PC-9 (cell line): ENCODE measurements around the gene QPCTL. TPM values are rescaled to one million over a fixed set of nuclear protein-coding genes. Genes with fewer than 3 reads are reported as not detected.
A peak's percentile ranks its signal among the peaks of the same experiment; 100 is the strongest.

Experiments used
- BruUV-seq: library from RNA; stranded (reverse); fragments of 400-500 nt; replicated peaks from 2 replicates; lab custom pipeline; 2021; lab: Mats Ljungman, UMichigan
- CTCF ChIA-PET: fragments of 300-600 bp; sonication (Branson Sonifier 250); formaldehyde crosslinking; loops from one replicate; lab custom pipeline; 2022; ENCODE audit warnings: antibody characterized with exemption; lab: Charles Lee
- POLR2A ChIA-PET: fragments of 300-600 bp; sonication (Branson Sonifier 250); formaldehyde crosslinking; loops from one replicate; lab custom pipeline; 2022; ENCODE audit warnings: antibody characterized with exemption; ENCODE audit not compliant: unreplicated experiment; lab: Charles Lee
- DNase-seq, 2 experiments: peaks; one replicate each; pipeline versions ENCODE4 v3.0.0 to v3.0.0-alpha.2; 2015 to 2022; ENCODE audit warnings: mixed read lengths in 1 of 2
- H2AFZ ChIP-seq: fragments of 200-600 bp; sonication (generic); 2 replicates; pipeline ENCODE4 v1.8.1; 2017; ENCODE audit warnings: antibody characterized with exemption
- H3F3A ChIP-seq: fragments of 200-600 bp; sonication (generic); 2 replicates; pipeline ENCODE4 v1.8.1; 2017; ENCODE audit warnings: antibody characterized with exemption, mild to moderate bottlenecking, low read depth; ENCODE audit not compliant: insufficient read depth
- H3K27ac ChIP-seq: fragments of 200-600 bp; sonication (generic); 2 replicates; pipeline ENCODE4 v1.6.1; 2016; ENCODE audit warnings: mixed run types
- H3K27me3 ChIP-seq: fragments of 200-600 bp; sonication (generic); 2 replicates; pipeline ENCODE4 v1.6.1; 2016; ENCODE audit warnings: low read depth, mixed run types; ENCODE audit not compliant: insufficient read depth
- H3K36me3 ChIP-seq: fragments of 200-600 bp; sonication (generic); 2 replicates; pipeline ENCODE4 v1.6.1; 2016; ENCODE audit warnings: low read depth, mixed run types
- H3K4me1 ChIP-seq: fragments of 200-600 bp; sonication (generic); replicated peaks from 2 replicates; pipeline ENCODE4 v1.6.1; 2016; ENCODE audit warnings: mixed run types; ENCODE audit not compliant: insufficient read depth
- H3K4me2 ChIP-seq: fragments of 200-600 bp; sonication (generic); 2 replicates; pipeline ENCODE4 v1.6.1; 2017; ENCODE audit warnings: mixed run types
- H3K4me3 ChIP-seq: fragments of 200-600 bp; sonication (generic); 2 replicates; pipeline ENCODE4 v1.6.1; 2016; ENCODE audit warnings: mixed run types
- H3K79me2 ChIP-seq: fragments of 200-600 bp; sonication (generic); 2 replicates; pipeline ENCODE4 v1.6.1; 2017; ENCODE audit warnings: low read depth, mixed run types
- H3K9me2 ChIP-seq: fragments of 200-600 bp; sonication (generic); 2 replicates; pipeline ENCODE4 v1.8.1; 2017; ENCODE audit warnings: mild to moderate bottlenecking; ENCODE audit not compliant: insufficient read depth
- H3K9me3 ChIP-seq: fragments of 200-600 bp; sonication (generic); 2 replicates; pipeline ENCODE4 v1.8.1; 2016; ENCODE audit warnings: low read depth; ENCODE audit not compliant: insufficient read depth
- H4K20me1 ChIP-seq: fragments of 200-600 bp; sonication (generic); 2 replicates; pipeline ENCODE4 v1.8.1; 2017; ENCODE audit not compliant: insufficient read depth
- EZH2 ChIP-seq: fragments of 200-600 bp; sonication (generic); IDR thresholded peaks from 2 replicates; pipeline ENCODE4 v1.8.0; 2017; ENCODE audit warnings: antibody characterized with exemption, low read depth
- intact Hi-C: fragments of 100-400 bp; cut with micrococcal nuclease; formaldehyde crosslinking; loops from one replicate; pipeline ENCODE4 v1.10.0; 2022; ENCODE audit not compliant: unreplicated experiment
- total RNA-seq: library from RNA; stranded (reverse); gene quantifications from 2 replicates; pipeline ENCODE4 v1.2.3, GENCODE V29; 2021
- TF ChIP-seq, protein P1 (sequence below): fragments of 200-600 bp; sonication (generic); conservative IDR thresholded peaks from 2 replicates; pipeline ENCODE4 v1.6.1; 2017; ENCODE audit warnings: mixed run types, antibody characterized with exemption, mild to moderate bottlenecking, moderate library complexity

QPCTL gene
- total RNA-seq, 1 experiment from 2014 or later, result 27.6 TPM

DNA sequence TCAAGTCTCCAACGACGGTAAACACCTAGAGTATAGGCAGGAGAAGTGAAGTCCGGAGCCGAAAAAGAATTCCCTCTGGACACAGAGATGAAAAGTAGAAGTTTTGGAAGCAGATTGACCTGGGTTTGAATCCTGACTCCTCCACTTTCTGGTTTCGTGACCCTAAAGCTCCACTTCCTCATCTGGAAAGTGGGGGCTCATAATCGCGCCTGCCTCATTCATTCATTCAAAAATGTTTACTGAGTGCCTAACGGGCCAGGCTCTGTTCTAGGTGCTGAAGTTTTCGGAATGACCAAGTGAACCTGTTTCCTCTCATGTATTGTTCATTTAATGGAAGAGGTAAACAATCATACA is 46.1 kb upstream of the QPCTL start:
- peak overlapping the region; percentile 29; the same call in 1 of the 2 replicates for H2AFZ ChIP-seq
- H3K27ac ChIP-seq, result no peak overlapping the region
- no TSS peak for BruUV-seq

DNA sequence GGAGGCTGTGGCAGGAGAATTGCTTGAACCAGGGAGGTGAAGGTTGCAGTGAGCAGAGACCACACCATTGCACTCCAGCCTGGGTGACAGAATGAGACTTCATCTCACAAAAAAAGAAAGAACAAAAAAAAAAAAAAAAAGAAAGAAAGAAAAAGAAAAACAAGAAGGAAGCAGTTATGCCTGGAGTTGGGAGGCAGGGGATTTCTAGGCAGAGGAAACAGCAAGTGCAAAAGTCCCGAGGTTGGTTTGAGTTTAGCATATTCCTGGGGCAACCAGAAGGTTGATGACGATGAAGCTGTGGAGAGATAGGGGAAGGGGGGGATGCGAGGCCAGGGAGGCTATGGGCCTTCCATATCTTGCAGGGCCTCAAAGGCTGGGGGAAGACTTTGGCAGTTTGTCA is 41.7 kb upstream of the QPCTL start:
- no peaks in the 10 kb centered on the region for H4K20me1 ChIP-seq
- no peak overlapping the region for H2AFZ ChIP-seq
- H3K79me2 ChIP-seq, result no peaks in the 10 kb centered on the region
- H3F3A ChIP-seq, result no peaks in the 10 kb centered on the region; the same call in 1 of the 2 replicates
- TF ChIP-seq, protein P1, sequence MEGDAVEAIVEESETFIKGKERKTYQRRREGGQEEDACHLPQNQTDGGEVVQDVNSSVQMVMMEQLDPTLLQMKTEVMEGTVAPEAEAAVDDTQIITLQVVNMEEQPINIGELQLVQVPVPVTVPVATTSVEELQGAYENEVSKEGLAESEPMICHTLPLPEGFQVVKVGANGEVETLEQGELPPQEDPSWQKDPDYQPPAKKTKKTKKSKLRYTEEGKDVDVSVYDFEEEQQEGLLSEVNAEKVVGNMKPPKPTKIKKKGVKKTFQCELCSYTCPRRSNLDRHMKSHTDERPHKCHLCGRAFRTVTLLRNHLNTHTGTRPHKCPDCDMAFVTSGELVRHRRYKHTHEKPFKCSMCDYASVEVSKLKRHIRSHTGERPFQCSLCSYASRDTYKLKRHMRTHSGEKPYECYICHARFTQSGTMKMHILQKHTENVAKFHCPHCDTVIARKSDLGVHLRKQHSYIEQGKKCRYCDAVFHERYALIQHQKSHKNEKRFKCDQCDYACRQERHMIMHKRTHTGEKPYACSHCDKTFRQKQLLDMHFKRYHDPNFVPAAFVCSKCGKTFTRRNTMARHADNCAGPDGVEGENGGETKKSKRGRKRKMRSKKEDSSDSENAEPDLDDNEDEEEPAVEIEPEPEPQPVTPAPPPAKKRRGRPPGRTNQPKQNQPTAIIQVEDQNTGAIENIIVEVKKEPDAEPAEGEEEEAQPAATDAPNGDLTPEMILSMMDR, result no peak
- no peak for TF ChIP-seq EZH2
- H3K27me3 ChIP-seq, result no peaks in the 10 kb centered on the region
- H3K4me1 ChIP-seq, result no peaks in the 10 kb centered on the region
- H3K27ac ChIP-seq, result no peak overlapping the region
- no peaks in the 10 kb centered on the region for H3K9me2 ChIP-seq
- no TSS peak for BruUV-seq
- DNase-seq, result no peak
- H3K4me2 ChIP-seq, result no peak overlapping the region
- ChIA-PET POLR2A (interaction anchor here (0.6 kb wide), 1 partner anchor 153 kb away, joined by 3 read pairs; no protein-coding TSS in a partner anchor), CTCF (interaction anchor here (0.5 kb wide), 1 partner anchor 57 kb away, joined by 4 read pairs; no protein-coding TSS in a partner anchor)
- intact Hi-C loops, result no loop called here
- H3K9me3 ChIP-seq, result no peaks in the 10 kb centered on the region
- H3K4me3 ChIP-seq, result no peak overlapping the region
- no peaks in the 10 kb centered on the region for H3K36me3 ChIP-seq

More for the DNA sequence above, 46.1 kb upstream of the QPCTL start:
- H4K20me1 ChIP-seq, result no peaks in the 10 kb centered on the region
- H3K9me2 ChIP-seq, result no peaks in the 10 kb centered on the region
- H3K27me3 ChIP-seq, result no peaks in the 10 kb centered on the region
- DNase-seq, result no peak
- H3K4me3 ChIP-seq, result peak overlapping the region; percentile 40; the same call in 1 of the 2 replicates
- no peaks in the 10 kb centered on the region for H3K36me3 ChIP-seq
- POLR2A ChIA-PET, result interaction anchor here (0.7 kb wide), 1 partner anchor 32 kb away, joined by 8 read pairs; no protein-coding TSS in a partner anchor
- H3K4me1 ChIP-seq, result peaks cover 12% of the 10 kb centered on the region
- H3K9me3 ChIP-seq, result no peaks in the 10 kb centered on the region
- TF ChIP-seq, protein P1, result no peak
- no peak for TF ChIP-seq EZH2
- no peaks in the 10 kb centered on the region for H3K79me2 ChIP-seq
- CTCF ChIA-PET, result interaction anchor here (0.6 to 1.2 kb wide), 2 partner anchors 19 to 31 kb away, joined by 5 to 6 read pairs; no protein-coding TSS in a partner anchor
- H3K4me2 ChIP-seq, result peak overlapping the region; percentile 66
- H3F3A ChIP-seq, result peaks cover 33% of the 10 kb centered on the region
- intact Hi-C loops, result no loop called here

DNA sequence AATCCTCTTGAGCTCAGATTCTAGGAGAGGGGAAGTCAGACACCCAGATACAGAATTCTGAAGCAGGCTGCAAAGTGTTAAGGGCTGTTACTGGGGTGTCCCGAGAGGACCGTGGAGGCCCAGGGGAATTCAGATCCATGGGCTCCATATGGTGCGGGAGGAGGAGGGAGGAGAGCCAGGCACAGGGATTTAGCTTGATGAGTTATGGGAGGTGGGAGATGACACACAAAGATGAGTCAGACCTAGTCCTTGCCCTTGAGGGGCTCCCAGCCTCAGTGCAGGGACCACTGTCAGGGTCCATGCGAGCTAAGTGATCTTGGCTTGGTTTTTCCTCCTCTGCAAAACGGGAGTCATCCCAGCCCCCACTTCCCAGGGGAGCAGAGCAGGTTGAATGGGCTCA is 38.8 kb upstream of the QPCTL start:
- POLR2A ChIA-PET, result no interaction called here

More for the DNA sequence above, 38.8 kb upstream of the QPCTL start:
- no peaks in the 10 kb centered on the region for H3K79me2 ChIP-seq
- no peaks in the 10 kb centered on the region; the same call in 1 of the 2 replicates for H3F3A ChIP-seq
- no peaks in the 10 kb centered on the region for H3K27me3 ChIP-seq
- H3K36me3 ChIP-seq, result no peaks in the 10 kb centered on the region
- H3K4me3 ChIP-seq, result no peak overlapping the region
- CTCF ChIA-PET, result interaction anchor here (0.5 kb wide), 1 partner anchor 8 kb away, joined by 13 read pairs; no protein-coding TSS in a partner anchor
- DNase-seq, result no peak
- no peak for TF ChIP-seq EZH2
- TF ChIP-seq, protein P1, result no peak
- H3K9me3 ChIP-seq, result no peaks in the 10 kb centered on the region
- H2AFZ ChIP-seq, result no peak overlapping the region
- no peaks in the 10 kb centered on the region for H4K20me1 ChIP-seq
- H3K4me1 ChIP-seq, result no peaks in the 10 kb centered on the region
- no peaks in the 10 kb centered on the region for H3K9me2 ChIP-seq
- intact Hi-C loops, result no loop called here
- H3K4me2 ChIP-seq, result no peak overlapping the region
- BruUV-seq, result no TSS peak
- H3K27ac ChIP-seq, result no peak overlapping the region
